Breast epithelium (tissue), 4 donors: ENCODE measurements around the gene STXBP3. TPM values are rescaled to one million over a fixed set of nuclear protein-coding genes. Genes with fewer than 3 reads are reported as not detected.
A peak's percentile ranks its signal among the peaks of the same experiment; 100 is the strongest.

Source experiments
- DNase-seq, 2 donors: peaks; one replicate each; pipeline ENCODE4 v3.0.0-alpha.2; 2019; ENCODE audit warnings: low spot score in 2 of 2
- H3K27ac ChIP-seq, 2 donors: fragments of 200-600 bp; sonication (generic) in 1 of 2; one replicate each; pipeline ENCODE4 v1.5.1; 2016 to 2019; ENCODE audit warnings: mild to moderate bottlenecking in 1 of 2
- H3K27me3 ChIP-seq, 2 donors: fragments of 200-600 bp; sonication (generic) in 1 of 2; one replicate each; pipeline versions ENCODE4 v1.5.1 to v1.6.0; 2017 to 2019; ENCODE audit warnings: control low read depth in 1 of 2, mild to moderate bottlenecking in 1 of 2
- H3K36me3 ChIP-seq: fragments of 200-600 bp; one replicate; pipeline ENCODE4 v1.5.1; 2019
- H3K4me1 ChIP-seq, 2 donors: fragments of 200-600 bp; sonication (generic); one replicate each; pipeline ENCODE4 v1.5.1; 2016 to 2019; ENCODE audit warnings: control low read depth in 1 of 2
- H3K4me3 ChIP-seq, 3 donors: fragments of 200-600 bp; sonication (generic); 1 replicate in 2 of 3; 2 replicates in 1 of 3; pipeline ENCODE4 v1.5.1; 2016 to 2019; ENCODE audit warnings: mild to moderate bottlenecking in 3 of 3, moderate library complexity in 2 of 3
- H3K9me3 ChIP-seq, 2 donors: fragments of 200-600 bp; sonication (generic) in 1 of 2; one replicate each; pipeline ENCODE4 v1.5.1; 2016 to 2019; ENCODE audit warnings: control low read depth in 1 of 2
- CTCF ChIP-seq, 3 donors: fragments of 450-650 bp; IDR thresholded peaks; one replicate each; pipeline ENCODE4 v1.5.1; 2016 to 2017; ENCODE audit warnings: antibody characterized with exemption in 3 of 3, mild to moderate bottlenecking in 3 of 3, moderate library complexity in 3 of 3
- POLR2A ChIP-seq: fragments of 450-650 bp; IDR thresholded peaks from one replicate; pipeline ENCODE4 v1.6.1; 2016; ENCODE audit warnings: antibody characterized with exemption, mild to moderate bottlenecking, moderate library complexity
- POLR2AphosphoS5 ChIP-seq, 3 donors: sonication (generic); formaldehyde crosslinking; IDR thresholded peaks; one replicate each; pipeline ENCODE4 v1.6.1; 2017; ENCODE audit warnings: antibody characterized with exemption in 3 of 3
- intact Hi-C: fragments of 100-400 bp; cut with DNase I; formaldehyde crosslinking; loops from one replicate; pipeline ENCODE4 v1.15.1; 2023; ENCODE audit warnings: low total_unique reads
- total RNA-seq, 3 donors: library from RNA; depleted of rRNA; stranded (reverse); fragments of >200 nt; gene quantifications; one replicate each; pipeline ENCODE4 v1.1.0, GENCODE V29; 2016

STXBP3 gene
- total RNA-seq, 3 donors from 2014 or later = 62.6 to 127 (median 79.5) TPM

- intact Hi-C loops = no loop called here
- H3K9me3 ChIP-seq = no peaks in the 10 kb centered on the region
- no peak for DNase-seq
- no peaks in the 10 kb centered on the region for H3K27me3 ChIP-seq
- TF ChIP-seq POLR2A (no peak), POLR2AphosphoS5 (IDR thresholded peaks at IDR 0.05) (no peak), CTCF (IDR thresholded peaks at IDR 0.05) (no peak)
- H3K36me3 ChIP-seq = no peaks in the 10 kb centered on the region
- H3K4me1 ChIP-seq = no peaks in the 10 kb centered on the region
- no peak overlapping the region for H3K4me3 ChIP-seq
- H3K27ac ChIP-seq = no peak overlapping the region
Observed at GRCh38 chr1:108823632-108824031, 77.2 kb downstream of the STXBP3 start.

DNA sequence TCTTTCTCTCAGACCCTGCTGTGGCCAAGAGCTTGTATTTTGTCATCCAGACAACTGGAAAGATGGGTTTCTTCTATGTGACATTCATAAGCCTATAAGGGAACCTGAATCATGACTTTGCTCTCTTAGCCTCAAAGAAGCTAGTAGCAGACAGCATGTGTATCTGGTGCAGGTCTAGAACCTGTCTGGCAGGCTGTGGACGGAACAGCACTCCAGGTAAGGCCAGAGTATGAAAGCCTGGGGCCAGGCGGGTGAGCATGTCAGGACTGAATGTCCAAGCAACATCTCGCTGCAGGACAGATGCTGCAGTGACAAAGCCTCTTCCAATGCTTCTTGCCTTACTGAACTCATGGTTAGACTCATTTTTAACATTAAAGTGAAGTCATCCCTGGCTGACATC is 77.6 kb downstream of the STXBP3 start:
- no peak overlapping the region for H3K27ac ChIP-seq
- no peak overlapping the region for H3K4me3 ChIP-seq
- DNase-seq = no peak
- no peak for TF ChIP-seq POLR2A
- no peak for TF ChIP-seq CTCF (IDR thresholded peaks at IDR 0.05)
- H3K9me3 ChIP-seq = no peaks in the 10 kb centered on the region
- H3K27me3 ChIP-seq = no peaks in the 10 kb centered on the region
- H3K36me3 ChIP-seq = no peaks in the 10 kb centered on the region
- intact Hi-C loops = no loop called here
- no peaks in the 10 kb centered on the region for H3K4me1 ChIP-seq

GRCh38 chr1:108826081-108826635 is 79.7 kb downstream of the STXBP3 start:
- no peak for DNase-seq
- H3K36me3 ChIP-seq = no peaks in the 10 kb centered on the region
- peaks cover 0 to 2% of the 10 kb centered on the region in 2 donors for H3K4me1 ChIP-seq
- intact Hi-C loops = no loop called here
- no peaks in the 10 kb centered on the region for H3K9me3 ChIP-seq
- TF ChIP-seq POLR2AphosphoS5 (IDR thresholded peaks at IDR 0.05) (no peak), POLR2A (no peak), CTCF (IDR thresholded peaks at IDR 0.05) (no peak)
- H3K27me3 ChIP-seq = no peaks in the 10 kb centered on the region
- H3K27ac ChIP-seq = no peak overlapping the region
- no peak overlapping the region for H3K4me3 ChIP-seq

GRCh38 chr1:108828074-108828961 is 81.8 kb downstream of the STXBP3 start:
- peaks cover 0 to 2% of the 10 kb centered on the region in 2 donors for H3K4me1 ChIP-seq
- H3K36me3 ChIP-seq = no peaks in the 10 kb centered on the region
- H3K4me3 ChIP-seq = peak overlapping the region in 2 of 3 donors; percentile 26 to 45
- TF ChIP-seq CTCF (IDR thresholded peaks at IDR 0.05) = peak; percentile 70 to 89 (median 89)
- peak; percentile 62 to 79 (median 69) for TF ChIP-seq POLR2AphosphoS5 (IDR thresholded peaks at IDR 0.05)
- TF ChIP-seq POLR2A = no peak
- no peaks in the 10 kb centered on the region for H3K27me3 ChIP-seq
- H3K27ac ChIP-seq = peak overlapping the region; percentile 73 to 94
- peak; percentile 83 to 92 for DNase-seq
- intact Hi-C loops = no loop called here
- H3K9me3 ChIP-seq = no peaks in the 10 kb centered on the region

- Histone ChIP-seq H3K4me1 (peaks cover 0 to 2% of the 10 kb centered on the region in 2 donors), H3K36me3 (no peaks in the 10 kb centered on the region), H3K9me3 (no peaks in the 10 kb centered on the region), H3K27ac (peak overlapping the region; percentile 73 to 94), H3K4me3 (peak overlapping the region in 1 of 3 donors; percentile 26), H3K27me3 (no peaks in the 10 kb centered on the region)
- TF ChIP-seq POLR2AphosphoS5 (IDR thresholded peaks at IDR 0.05) (no peak), CTCF (IDR thresholded peaks at IDR 0.05) (no peak), POLR2A (no peak)
- DNase-seq = no peak
- intact Hi-C loops = no loop called here
Observed at GRCh38 chr1:108829498-108829916, 83.0 kb downstream of the STXBP3 start.
